Limb (tissue), 2 donors: ENCODE data around the gene IL17REL.

Experiments
- DNase-seq, 2 donors: peaks; one replicate each; pipeline ENCODE4 v3.0.0-alpha.2; 2016; ENCODE audit errors: extremely low spot score in 2 of 2

Gene IL17REL

DNA sequence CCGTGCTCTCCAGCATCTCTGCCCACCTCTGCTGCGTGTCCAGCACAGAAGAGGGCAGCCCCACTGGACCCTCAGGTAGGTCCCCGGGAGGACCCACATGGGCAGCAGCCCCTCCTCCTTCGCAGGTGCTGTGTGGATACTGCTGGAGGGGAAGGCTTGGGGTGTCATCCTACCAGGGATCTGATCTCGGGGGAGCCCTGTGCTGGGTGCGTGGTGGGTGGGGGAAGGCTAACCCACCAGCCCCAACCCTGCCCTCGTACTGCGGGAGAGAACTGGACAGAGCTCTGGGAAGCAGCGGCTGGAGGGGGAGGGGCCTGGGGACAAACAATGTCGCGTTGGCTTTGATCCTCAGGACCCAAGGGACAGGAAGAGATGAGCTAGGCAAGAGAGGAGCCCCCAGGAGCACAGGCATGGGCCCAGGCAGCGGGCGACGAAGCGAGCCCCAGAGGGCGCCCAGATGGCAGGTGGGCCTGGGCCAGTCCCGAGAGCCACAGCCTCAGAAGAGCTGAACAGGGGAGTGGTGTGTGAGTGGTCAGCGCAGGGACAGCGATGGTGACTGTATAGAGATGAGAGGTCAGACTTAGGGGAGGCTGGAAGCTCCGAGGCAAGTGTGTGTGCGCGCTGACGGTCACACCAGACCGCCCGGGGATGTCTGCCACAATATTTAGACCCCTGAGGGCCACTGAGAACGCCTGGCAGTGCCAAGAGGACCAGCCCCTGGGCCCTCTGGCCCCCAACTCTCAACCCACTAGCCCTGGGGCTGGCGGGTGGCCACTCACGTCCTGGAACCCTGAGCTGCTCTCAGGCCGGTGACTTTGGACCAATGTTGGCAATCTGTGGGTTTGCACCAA lies 53.4 kb downstream of the IL17REL start:
- no peak for DNase-seq

DNA sequence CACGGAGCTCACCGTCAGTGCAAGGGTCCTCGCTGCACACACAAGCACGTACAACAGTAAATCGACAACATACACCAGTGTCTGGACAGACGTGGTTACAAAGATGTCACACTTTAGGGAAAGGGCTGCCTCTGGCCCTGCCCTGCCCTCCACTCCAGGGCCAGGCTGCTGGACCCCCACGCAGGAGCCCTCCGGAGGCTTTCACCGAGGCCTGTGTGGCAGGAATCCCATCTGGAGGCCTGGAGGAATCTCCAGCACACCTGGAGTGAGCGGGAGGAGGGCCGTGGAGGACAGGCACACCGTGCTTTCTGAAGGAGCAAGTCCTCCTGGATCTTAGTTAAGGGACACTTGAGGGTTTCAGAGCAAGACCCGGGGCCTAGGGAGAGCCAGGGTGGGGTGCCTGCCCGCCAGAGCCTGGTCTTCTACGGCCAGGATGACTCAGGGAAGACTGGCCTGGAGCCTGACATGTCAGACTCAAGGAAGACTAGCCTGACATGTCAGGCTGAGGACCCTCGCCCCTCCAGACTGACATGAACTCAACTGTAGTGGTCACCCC lies 54.1 kb downstream of the IL17REL start:
- DNase-seq: no peak

DNA sequence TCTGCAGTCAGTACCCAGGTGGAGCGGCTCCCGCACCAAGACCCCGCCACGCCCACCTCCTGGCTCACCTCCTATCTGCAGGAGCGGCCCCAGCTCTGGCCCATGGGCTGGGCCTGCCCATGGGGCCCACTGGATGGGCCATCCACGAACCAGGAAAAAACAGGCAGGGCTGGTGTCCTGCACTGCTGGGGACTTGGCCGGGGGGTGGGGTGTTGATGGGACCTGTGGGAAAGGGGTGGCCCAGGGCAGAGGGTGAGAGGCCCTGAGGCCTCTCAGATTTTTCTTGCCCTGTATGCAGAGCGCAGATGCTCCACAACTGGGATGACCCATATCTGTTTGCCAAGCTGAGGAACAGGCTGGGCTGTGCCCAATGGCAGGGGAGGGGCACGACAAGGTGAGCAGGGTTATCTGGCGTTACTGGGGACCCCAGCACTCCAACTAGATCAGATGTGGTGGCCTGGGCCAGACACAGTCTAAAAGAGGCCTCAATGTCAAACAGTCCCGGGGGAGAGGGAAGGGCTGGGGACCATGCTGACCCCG lies 54.7 kb downstream of the IL17REL start:
- DNase-seq: no peak

DNA sequence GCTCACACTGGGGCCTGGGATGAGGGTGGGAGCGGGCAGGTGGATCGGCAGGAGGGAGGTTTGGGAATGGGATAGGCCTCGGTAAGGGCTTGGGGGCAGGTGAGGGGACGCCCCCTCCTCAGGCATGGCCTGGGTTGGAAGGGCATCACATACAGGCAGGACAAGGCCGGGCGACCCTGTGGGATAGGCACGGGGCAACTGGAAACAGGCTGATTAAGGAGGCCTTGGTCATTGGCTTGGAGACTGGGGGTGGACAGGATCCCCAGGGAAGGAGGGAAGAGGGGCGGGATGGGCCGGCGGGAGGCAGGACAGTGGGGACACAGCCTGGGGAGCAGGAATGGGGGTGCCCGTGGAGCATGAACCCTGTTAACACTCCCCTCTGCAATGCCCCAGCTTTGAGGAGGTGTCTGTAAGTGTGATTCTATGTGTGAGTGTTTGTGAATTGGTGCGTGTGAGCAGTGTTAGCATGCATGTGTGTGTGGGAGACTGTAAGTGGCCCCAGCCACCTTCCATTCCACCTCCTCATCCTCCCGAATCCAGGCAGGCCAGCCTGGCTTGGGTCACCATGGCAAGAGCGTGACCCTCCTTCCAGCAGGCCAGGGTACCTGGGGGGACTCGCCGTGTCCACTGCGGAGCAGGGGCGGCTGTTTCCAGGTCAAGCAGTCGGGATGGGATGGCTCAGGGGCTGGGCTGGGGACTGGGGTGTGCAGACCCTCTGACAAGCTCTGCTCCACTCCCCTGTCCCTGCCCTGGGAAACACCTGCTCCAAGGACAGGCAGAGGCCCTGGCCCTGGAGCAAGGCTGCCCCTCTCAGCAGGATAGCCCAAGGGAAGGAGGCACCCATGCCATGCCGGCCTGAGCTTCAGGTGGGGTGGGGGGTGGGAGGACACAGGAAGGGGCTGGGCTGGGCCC lies 55.4 kb downstream of the IL17REL start:
- no peak for DNase-seq

DNA sequence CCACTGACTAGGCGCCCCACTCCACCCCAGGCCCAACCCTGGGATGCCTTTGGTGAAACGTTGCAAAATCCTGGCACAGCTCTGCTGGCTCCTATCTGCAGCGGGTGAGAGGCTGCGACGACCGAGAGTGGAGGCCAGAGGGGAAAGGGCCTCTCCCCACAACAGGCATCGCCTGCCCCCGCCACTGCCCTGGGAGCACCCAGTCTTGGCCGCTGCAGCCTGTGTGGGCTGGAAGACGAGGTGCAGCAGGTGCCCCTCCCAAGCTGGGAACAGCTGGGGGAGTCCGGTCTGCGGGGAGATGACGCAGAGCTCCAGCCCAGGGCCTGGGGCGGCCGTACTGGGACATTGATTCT lies 56.2 kb downstream of the IL17REL start:
- DNase-seq: no peak

DNA sequence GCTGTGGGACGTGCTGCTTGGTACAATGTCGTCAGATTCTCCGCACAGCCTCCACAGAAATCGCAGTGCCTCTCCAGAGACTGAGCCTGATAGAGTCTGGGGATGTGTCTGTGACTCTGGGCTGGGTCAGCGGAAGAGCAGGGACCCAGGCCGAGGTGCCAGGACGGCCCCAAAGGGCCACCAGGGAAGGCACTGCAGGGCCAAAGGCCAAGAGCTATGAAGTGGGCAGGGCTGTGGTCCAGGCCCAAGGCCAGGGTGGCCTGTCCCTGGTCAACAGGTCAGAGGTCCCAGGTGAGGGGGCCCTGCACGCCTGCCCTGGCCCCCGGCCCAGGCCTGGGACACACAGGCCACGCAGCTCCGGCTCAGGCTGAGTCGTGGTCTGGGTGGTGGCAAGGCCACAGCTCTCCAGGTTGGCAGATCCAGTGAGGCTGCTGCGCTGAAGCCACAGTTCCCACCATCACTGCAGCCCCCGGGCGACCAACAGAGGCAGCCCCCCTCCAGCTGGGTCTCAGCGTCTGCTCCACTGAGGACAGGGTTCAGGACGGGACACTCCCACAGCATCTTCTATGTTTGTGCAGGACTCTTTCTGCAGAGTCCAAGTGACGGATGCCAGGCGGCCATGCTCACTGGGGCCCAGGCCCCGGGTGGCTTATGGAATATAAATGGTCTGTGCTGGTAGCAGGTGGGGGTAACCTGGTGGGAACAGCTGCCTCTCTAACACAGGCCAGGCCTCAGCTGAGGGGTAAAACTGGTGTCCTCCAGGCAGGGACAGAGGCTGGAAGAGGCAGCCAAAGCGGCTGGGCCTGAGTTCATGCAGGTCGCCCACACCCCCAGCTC lies 56.8 kb downstream of the IL17REL start:
- no peak for DNase-seq

DNA sequence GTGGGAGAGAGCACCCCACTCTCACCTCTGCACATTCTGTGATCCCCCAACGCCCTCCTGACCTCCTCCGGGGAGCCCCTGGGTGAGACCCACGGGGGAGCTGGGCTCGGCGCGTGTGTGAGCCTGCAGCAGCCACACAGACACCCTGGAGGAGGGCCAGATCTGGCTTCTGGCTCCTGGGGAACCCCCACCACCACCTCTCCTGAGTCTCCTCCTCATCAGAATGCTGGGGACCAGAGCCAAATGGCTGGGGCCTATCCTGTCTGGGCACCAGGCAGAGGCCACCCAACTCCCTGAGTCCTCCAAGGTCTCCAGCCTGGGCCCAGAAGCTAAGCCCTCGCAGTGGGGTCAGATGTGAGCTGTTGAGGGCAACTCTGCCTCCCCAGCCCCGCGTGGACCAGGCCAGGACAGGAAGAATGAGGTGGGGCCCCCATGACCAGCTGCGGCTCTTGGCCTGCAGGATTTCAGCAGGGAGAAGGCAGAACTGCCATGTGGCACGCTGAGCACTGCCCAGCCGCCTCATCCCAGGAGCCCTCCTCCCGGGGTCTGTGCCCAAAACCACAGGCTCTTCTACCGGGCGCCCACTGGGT lies 57.5 kb downstream of the IL17REL start:
- DNase-seq: no peak

DNA sequence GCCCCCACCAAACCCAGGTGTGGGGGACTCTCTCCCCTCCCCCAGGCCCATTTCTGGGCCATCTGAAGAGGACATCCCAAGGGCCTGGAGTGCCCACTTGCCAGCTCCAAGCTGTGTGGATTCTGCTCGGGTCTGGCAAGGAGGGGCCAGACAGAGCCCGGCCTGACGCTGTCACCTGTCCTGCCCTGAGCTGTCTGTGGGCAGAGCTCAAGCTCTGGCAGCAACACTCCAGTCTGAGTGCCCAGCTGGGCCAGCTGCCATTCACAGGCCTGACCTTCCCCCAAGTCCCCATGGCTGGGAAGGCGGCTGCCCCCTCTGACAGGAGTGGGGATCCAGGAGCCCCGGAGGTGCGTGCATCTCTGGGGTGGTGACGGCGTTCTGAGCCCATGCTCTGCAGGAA lies 58.2 kb downstream of the IL17REL start:
- DNase-seq: no peak

DNA sequence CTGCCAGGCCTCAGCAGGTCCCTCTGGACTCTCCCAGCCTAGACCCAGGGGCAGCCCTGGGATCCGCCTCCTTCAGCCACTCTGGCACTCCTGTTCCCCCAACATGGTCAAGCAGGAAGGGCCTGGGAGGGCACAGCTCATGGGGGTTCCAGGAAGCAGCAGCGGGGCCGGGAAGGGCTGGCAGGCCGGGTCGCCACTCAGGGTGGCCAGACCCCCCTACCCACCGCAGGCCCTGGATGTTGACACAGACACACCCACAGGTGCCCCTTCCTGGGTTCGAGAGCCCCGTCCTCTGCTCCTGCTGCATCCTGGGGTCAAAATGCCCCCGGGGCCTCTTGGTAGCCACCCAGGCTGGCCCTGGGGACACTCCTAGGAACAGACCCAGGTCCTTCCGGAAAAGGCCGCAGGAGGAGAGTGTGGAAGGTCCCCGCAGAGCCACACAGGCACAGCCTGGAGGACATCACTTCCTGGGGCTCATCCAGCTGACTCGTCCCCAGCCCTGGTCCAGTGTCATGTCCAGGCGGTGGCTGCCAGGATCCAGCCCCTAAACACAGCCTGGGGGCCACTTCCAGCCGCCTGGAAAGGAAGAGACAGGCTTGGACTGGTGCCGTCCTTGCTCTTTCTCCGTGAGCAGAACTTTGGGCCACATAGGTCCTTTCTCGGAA lies 58.8 kb downstream of the IL17REL start:
- no peak for DNase-seq

DNA sequence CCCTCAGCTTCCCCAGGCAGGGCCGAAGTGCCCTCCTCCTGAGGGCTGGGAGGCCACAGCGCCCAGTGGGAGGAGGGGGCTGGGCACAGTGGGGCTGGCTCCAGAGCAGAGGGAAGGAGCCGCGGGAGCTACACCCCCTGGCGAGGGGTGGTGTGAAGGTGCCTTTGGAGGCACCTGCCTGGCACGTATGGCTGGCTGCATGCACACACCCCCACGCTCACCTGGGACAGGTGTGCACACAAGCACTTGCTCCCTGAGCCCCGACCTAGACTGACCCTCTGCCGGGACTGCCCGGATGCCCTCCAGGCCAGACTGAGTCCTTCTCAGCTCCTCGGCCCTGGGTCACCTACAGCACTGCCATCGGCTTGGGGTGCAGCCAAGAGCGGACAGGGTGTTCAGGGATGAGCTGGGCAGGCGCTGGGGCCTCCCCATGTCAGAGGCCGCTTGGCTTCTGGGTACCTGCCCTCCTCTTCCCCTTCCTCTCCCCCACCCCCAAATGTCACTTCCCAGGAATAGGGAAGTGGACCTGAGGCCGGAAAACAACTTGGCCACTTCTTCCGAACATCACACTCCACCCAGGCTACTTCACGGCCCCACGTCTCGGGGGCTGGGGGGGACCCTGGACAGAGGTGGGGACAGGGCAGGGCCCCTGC lies 59.4 kb downstream of the IL17REL start:
- no peak for DNase-seq

DNA sequence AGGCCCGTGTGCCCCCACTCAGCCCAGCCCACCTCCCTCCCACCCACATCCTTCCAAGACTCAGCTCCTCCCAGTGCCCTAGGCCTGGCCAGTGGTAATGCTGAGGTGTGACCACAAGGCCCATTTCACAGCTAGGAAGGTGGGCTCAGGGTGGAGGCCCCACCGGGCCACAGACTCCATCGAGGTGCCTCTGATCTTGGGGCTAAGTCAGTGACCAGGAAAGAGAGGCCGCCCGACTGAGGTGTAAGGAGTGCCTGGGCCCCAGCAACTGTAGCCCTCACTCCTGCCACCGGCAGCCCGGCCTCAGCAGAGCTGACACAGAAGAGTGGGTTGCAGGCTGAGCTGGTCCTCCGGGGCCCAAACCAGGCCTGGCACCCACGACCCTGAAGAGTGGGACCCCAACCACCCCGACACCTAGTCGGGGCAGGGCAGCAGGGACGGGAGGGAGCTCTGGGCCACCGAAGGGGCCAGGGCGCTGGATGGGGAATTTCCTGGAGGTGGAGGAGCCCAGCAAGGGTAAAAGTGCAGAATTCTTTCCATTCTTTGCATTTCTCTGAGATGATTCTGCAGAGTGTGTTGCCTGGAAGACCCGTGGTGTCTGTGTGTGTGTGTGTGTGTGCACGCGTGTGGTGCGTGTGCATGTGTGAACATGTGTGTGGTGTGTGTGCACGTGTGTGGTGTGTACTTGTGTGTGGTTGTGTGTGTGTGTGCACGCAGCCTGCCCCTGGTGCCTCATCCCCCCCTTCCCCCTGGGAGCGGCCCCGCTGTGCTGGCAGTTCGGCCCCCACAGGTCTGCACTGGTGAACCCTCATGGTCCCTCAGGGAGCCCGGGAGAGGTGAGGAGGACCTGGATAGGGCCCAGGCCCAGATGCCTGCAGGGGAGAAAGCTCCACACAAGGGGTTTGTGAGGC lies 60.3 kb downstream of the IL17REL start:
- no peak for DNase-seq

DNA sequence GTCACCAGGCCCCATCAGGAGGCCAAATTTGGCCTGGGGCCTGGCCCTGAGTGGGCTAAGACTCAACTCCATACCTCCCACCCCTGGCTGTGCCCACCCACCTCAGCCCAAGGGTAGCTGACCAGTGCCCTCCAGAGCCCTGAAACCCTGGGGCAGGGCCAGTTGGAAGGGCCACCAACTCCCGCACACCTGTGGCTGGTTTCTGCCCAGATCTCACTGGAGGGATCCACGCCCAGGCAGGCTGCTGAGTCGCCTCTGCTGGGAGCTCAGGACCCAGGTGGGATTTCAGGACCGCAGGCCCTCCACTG lies 60.9 kb downstream of the IL17REL start:
- DNase-seq: no peak

DNA sequence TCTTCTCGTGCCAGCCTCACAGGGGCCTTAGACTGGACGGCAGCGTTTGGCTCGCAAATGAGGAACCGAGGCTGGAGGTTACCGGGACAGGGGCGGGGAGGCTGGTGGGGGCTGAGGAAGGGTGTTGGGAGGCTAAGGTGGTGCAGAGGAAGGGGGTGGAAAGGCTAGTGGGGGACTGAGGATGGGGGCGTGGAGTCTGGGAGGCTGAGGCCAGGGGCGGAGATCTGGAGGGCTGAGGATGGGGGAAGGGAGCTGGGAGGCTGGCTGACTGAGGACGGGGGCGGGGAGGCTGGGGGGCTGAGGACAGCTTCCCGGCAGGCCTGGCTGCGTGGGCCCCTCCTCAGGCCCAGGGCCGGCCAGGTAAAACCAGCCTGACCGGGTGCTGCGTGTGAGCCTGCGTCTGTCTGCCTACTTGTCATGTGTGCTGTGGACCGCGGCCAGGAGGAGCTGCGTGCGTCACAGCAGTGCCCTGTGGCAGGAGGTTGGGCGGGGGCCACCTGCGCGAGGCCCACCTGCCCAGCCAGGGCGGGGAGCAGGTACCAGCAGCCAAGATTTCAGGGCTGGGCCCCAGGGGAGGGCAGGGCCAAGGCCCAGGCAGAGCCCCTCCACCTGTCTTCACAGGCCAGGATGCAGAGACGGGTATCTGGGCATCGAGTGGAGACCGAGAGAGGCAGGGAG lies 61.4 kb downstream of the IL17REL start:
- no peak for DNase-seq

DNA sequence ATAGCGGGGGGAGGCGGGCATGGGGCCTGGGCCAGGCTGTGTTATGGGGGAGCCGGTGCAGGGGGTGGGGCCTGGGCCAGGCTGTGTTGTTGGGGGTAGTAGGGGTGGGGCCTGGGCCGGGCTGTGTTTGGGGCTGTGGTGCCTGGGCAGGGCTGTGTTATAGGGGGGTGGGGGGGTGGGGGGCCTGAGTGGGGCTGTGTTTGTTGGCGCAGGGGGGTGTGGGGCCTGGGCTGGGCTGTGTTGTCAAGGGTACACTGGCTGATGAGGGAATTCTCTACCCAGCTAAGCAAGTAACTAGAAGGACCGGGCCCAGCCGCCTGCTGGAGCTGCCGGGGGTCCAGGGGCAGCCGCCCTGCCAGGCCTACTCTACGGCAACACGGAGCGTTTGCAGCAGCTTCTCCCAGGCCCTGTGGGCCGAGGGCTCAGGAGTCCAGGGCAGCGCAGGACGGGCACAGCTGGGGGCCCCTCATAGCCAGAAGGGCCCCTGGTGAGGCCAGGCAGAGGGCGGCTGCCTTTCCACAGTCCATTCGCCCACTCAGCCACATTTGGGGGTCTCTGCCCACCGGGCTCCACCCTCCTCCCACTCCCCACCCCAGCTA lies 62.1 kb downstream of the IL17REL start:
- no peak for DNase-seq

DNA sequence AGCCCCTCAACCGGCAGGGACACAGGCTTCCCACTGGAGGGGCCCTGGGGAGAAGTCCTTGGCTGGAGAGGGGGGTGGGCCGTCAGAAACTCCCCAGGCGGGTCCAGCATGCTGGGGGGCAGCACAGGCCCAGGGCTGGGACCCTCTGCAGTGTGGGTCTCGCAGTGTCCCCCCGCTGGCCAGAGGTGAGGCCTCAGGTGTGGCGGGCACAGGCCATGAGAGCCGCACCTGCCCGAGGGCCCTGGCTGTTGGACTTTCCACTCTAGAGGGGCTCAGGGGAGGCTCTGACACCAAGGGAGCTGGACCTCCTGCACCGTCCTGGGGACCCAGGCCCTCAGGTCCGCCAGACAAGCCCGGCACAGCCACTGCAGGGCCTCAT lies 62.7 kb downstream of the IL17REL start:
- DNase-seq: no peak

DNA sequence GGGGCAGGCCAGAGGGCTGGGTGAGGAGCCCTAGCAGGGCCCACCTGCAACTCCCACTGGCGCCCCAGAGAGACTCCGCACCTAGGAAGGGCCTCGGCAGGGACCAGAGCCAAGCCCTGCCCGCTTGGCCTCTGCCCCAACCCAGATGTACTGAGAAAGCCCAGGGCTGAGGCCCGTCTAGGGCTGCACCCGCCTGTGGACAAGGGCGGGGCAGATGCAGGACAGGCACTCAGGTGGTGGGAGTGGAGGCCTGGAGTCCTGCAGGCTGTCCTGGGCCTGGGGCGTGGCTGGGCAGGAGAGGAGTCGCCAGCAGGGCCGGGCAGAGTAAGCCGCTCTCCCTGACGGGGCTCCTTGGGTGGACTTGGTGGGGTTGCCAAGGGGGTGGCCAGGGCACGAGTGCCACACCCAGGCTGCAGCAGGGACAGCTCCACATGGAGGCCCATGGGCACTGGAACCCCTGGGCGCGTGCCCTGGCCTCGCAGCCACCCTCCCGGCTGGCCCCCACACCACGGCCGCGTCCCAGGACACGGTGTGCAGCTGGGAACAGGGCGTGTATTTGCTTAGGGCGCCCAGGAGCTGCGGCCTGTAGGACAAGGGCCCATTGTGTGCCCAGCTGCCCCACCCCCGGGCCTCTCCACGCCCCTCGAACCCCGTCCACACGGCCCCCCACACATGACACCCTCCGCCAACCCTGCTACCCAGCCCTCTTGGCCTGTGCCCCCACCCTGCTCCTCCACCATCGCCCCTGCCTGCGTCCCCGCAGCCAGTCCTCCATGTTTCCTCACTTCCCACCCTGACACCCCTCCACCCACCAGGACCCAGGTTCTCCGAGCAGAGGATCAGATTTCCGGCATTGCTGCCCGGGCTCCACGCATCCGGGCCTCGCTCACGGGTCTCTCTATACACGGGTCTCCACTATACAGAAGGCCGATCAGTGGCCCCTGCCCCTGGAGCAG lies 63.3 kb downstream of the IL17REL start:
- no peak for DNase-seq
